ENCODE results near the gene GPR176.
A peak's percentile ranks its signal among the peaks of the same experiment; 100 is the strongest.

GPR176 gene

GRCh38 chr15:39797407-39797806 lies 122.7 kb downstream of the GPR176 start:
- DNase-seq (ENCODE audit: insufficient read length, low spot score) (no peak), FAIRE-seq (no peak)
- TF ChIP-seq PAX5 (IDR thresholded peaks at IDR 0.05; ENCODE audit: insufficient read depth, low read length, severe bottlenecking) = no peak
- TF ChIP-seq POLR2AphosphoS5 (IDR thresholded peaks at IDR 0.05; ENCODE audit: low read depth, low read length) = no peak
- peak; percentile 69 for TF ChIP-seq POU2F2 (IDR thresholded peaks at IDR 0.05; ENCODE audit: low read depth, low read length)

- no peak for FAIRE-seq
- TF ChIP-seq TAF1 (IDR thresholded peaks at IDR 0.05; ENCODE audit: low read depth, low read length) = no peak
- TF ChIP-seq POLR2AphosphoS5 (IDR thresholded peaks at IDR 0.05; ENCODE audit: low read depth, low read length) = no peak
- no peak for TF ChIP-seq POLR2A (IDR thresholded peaks at IDR 0.05; ENCODE audit: low read depth, low read length)
- no peak for TF ChIP-seq PAX5 (IDR thresholded peaks at IDR 0.05; ENCODE audit: insufficient read depth, low read length, severe bottlenecking)
- no peak for TF ChIP-seq POU2F2 (IDR thresholded peaks at IDR 0.05; ENCODE audit: low read depth, low read length)
- TF ChIP-seq SPI1 (IDR thresholded peaks at IDR 0.05; ENCODE audit: low read depth, low read length) = no peak
- no peak for DNase-seq (ENCODE audit: insufficient read length, low spot score)
Measured at GRCh38 chr15:39796601-39797000, 123.5 kb downstream of the GPR176 start.

GRCh38 chr15:39795486-39795885 lies 124.6 kb downstream of the GPR176 start:
- no peak for FAIRE-seq
- TF ChIP-seq POLR2AphosphoS5 (IDR thresholded peaks at IDR 0.05; ENCODE audit: low read depth, low read length) (no peak), POU2F2 (IDR thresholded peaks at IDR 0.05; ENCODE audit: low read depth, low read length) (no peak), SPI1 (IDR thresholded peaks at IDR 0.05; ENCODE audit: low read depth, low read length) (no peak), PAX5 (IDR thresholded peaks at IDR 0.05; ENCODE audit: insufficient read depth, low read length, severe bottlenecking) (no peak), TAF1 (IDR thresholded peaks at IDR 0.05; ENCODE audit: low read depth, low read length) (no peak), POLR2A (IDR thresholded peaks at IDR 0.05; ENCODE audit: low read depth, low read length) (no peak)
- no peak for DNase-seq (ENCODE audit: insufficient read length, low spot score)

GRCh38 chr15:39794954-39795353 lies 125.1 kb downstream of the GPR176 start:
- DNase-seq (ENCODE audit: insufficient read length, low spot score) = no peak
- no peak for FAIRE-seq
- TF ChIP-seq POU2F2 (IDR thresholded peaks at IDR 0.05; ENCODE audit: low read depth, low read length) (no peak), PAX5 (IDR thresholded peaks at IDR 0.05; ENCODE audit: insufficient read depth, low read length, severe bottlenecking) (no peak), TAF1 (IDR thresholded peaks at IDR 0.05; ENCODE audit: low read depth, low read length) (no peak), POLR2A (IDR thresholded peaks at IDR 0.05; ENCODE audit: low read depth, low read length) (no peak), POLR2AphosphoS5 (IDR thresholded peaks at IDR 0.05; ENCODE audit: low read depth, low read length) (no peak), SPI1 (IDR thresholded peaks at IDR 0.05; ENCODE audit: low read depth, low read length) (no peak)

GRCh38 chr15:39793923-39794322 lies 126.1 kb downstream of the GPR176 start:
- no peak for TF ChIP-seq POLR2AphosphoS5 (IDR thresholded peaks at IDR 0.05; ENCODE audit: low read depth, low read length)
- no peak for TF ChIP-seq POLR2A (IDR thresholded peaks at IDR 0.05; ENCODE audit: low read depth, low read length)
- no peak for TF ChIP-seq POU2F2 (IDR thresholded peaks at IDR 0.05; ENCODE audit: low read depth, low read length)
- TF ChIP-seq TAF1 (IDR thresholded peaks at IDR 0.05; ENCODE audit: low read depth, low read length) = no peak
- no peak for TF ChIP-seq PAX5 (IDR thresholded peaks at IDR 0.05; ENCODE audit: insufficient read depth, low read length, severe bottlenecking)
- no peak for TF ChIP-seq SPI1 (IDR thresholded peaks at IDR 0.05; ENCODE audit: low read depth, low read length)
- FAIRE-seq = no peak
- no peak for DNase-seq (ENCODE audit: insufficient read length, low spot score)

GRCh38 chr15:39792844-39793335 lies 127.2 kb downstream of the GPR176 start:
- TF ChIP-seq TAF1 (IDR thresholded peaks at IDR 0.05; ENCODE audit: low read depth, low read length) = no peak
- no peak for TF ChIP-seq POLR2AphosphoS5 (IDR thresholded peaks at IDR 0.05; ENCODE audit: low read depth, low read length)
- no peak for TF ChIP-seq POLR2A (IDR thresholded peaks at IDR 0.05; ENCODE audit: low read depth, low read length)
- TF ChIP-seq SPI1 (IDR thresholded peaks at IDR 0.05; ENCODE audit: low read depth, low read length) = no peak
- no peak for TF ChIP-seq POU2F2 (IDR thresholded peaks at IDR 0.05; ENCODE audit: low read depth, low read length)
- TF ChIP-seq PAX5 (IDR thresholded peaks at IDR 0.05; ENCODE audit: insufficient read depth, low read length, severe bottlenecking) = no peak
- FAIRE-seq = no peak
- no peak for DNase-seq (ENCODE audit: insufficient read length, low spot score)

GRCh38 chr15:39792025-39792843 lies 127.8 kb downstream of the GPR176 start:
- no peak for DNase-seq (ENCODE audit: insufficient read length, low spot score)
- FAIRE-seq = no peak
- no peak for TF ChIP-seq TAF1 (IDR thresholded peaks at IDR 0.05; ENCODE audit: low read depth, low read length)
- TF ChIP-seq POU2F2 (IDR thresholded peaks at IDR 0.05; ENCODE audit: low read depth, low read length) = no peak
- TF ChIP-seq PAX5 (IDR thresholded peaks at IDR 0.05; ENCODE audit: insufficient read depth, low read length, severe bottlenecking) = no peak
- no peak for TF ChIP-seq POLR2A (IDR thresholded peaks at IDR 0.05; ENCODE audit: low read depth, low read length)
- no peak for TF ChIP-seq POLR2AphosphoS5 (IDR thresholded peaks at IDR 0.05; ENCODE audit: low read depth, low read length)
- TF ChIP-seq SPI1 (IDR thresholded peaks at IDR 0.05; ENCODE audit: low read depth, low read length) = no peak

GRCh38 chr15:39789736-39790135 lies 130.3 kb downstream of the GPR176 start:
- DNase-seq (ENCODE audit: insufficient read length, low spot score) = no peak
- TF ChIP-seq SPI1 (IDR thresholded peaks at IDR 0.05; ENCODE audit: low read depth, low read length) (no peak), POLR2A (IDR thresholded peaks at IDR 0.05; ENCODE audit: low read depth, low read length) (no peak), POU2F2 (IDR thresholded peaks at IDR 0.05; ENCODE audit: low read depth, low read length) (no peak), TAF1 (IDR thresholded peaks at IDR 0.05; ENCODE audit: low read depth, low read length) (no peak), PAX5 (IDR thresholded peaks at IDR 0.05; ENCODE audit: insufficient read depth, low read length, severe bottlenecking) (no peak), POLR2AphosphoS5 (IDR thresholded peaks at IDR 0.05; ENCODE audit: low read depth, low read length) (no peak)
- FAIRE-seq = no peak

- DNase-seq (ENCODE audit: insufficient read length, low spot score) (no peak), FAIRE-seq (no peak)
- TF ChIP-seq SPI1 (IDR thresholded peaks at IDR 0.05; ENCODE audit: low read depth, low read length) (no peak), POU2F2 (IDR thresholded peaks at IDR 0.05; ENCODE audit: low read depth, low read length) (no peak), POLR2A (IDR thresholded peaks at IDR 0.05; ENCODE audit: low read depth, low read length) (no peak), PAX5 (IDR thresholded peaks at IDR 0.05; ENCODE audit: insufficient read depth, low read length, severe bottlenecking) (no peak), POLR2AphosphoS5 (IDR thresholded peaks at IDR 0.05; ENCODE audit: low read depth, low read length) (no peak)
Measured at GRCh38 chr15:39788800-39789565, 131.1 kb downstream of the GPR176 start.
